MCF 10A (cell line): ENCODE data around the gene GOSR1. TPM values are rescaled to one million over a fixed set of nuclear protein-coding genes. Genes with fewer than 3 reads are reported as not detected.
"Not testable (repeated sequence)": the region's sequence is repeated elsewhere in the genome, so short reads cannot be mapped to it uniquely, and the experiment has no call there.

ENCODE experiments used
- BruUV-seq: library from RNA; stranded (reverse); fragments of 400-500 nt; replicated peaks from 2 replicates; lab custom pipeline; 2021; lab: Mats Ljungman, UMichigan
- CTCF ChIA-PET: fragments of 300-600 bp; sonication (Branson Sonifier 250); formaldehyde crosslinking; extraction: SDS; loops from one replicate; lab custom pipeline; 2021; ENCODE audit warnings: antibody characterized with exemption, inconsistent platforms; lab: Yijun Ruan, JAX
- POLR2A ChIA-PET: fragments of 300-600, 350-650 bp; sonication (Branson Sonifier 250); formaldehyde crosslinking; extraction: SDS; loops from one replicate; lab custom pipeline; 2020; ENCODE audit warnings: antibody characterized with exemption, inconsistent platforms; lab: Yijun Ruan, JAX
- DNase-seq: peaks from one replicate; pipeline ENCODE4 v3.0.0-alpha.2; 2018; ENCODE audit not compliant: unreplicated experiment
- H3K27ac Mint-ChIP-seq: one replicate; pipeline ENCODE4 v1.8.0; 2022; ENCODE audit warnings: mild to moderate bottlenecking, low read depth, mixed read lengths; ENCODE audit not compliant: unreplicated experiment
- H3K27me3 Mint-ChIP-seq: one replicate; pipeline ENCODE4 v1.8.0; 2022; ENCODE audit warnings: mixed read lengths; ENCODE audit not compliant: insufficient read depth, unreplicated experiment
- H3K36me3 Mint-ChIP-seq: one replicate; pipeline ENCODE4 v1.8.0; 2022; ENCODE audit warnings: mild to moderate bottlenecking, moderate library complexity, mixed read lengths; ENCODE audit not compliant: insufficient read depth, unreplicated experiment
- H3K4me1 Mint-ChIP-seq: one replicate; pipeline ENCODE4 v1.8.0; 2022; ENCODE audit warnings: mixed read lengths; ENCODE audit not compliant: insufficient read depth, unreplicated experiment
- H3K4me3 Mint-ChIP-seq: one replicate; pipeline ENCODE4 v1.8.0; 2022; ENCODE audit warnings: mild to moderate bottlenecking, moderate library complexity, mixed read lengths; ENCODE audit not compliant: unreplicated experiment
- H3K9me3 Mint-ChIP-seq: one replicate; pipeline ENCODE4 v1.8.0; 2022; ENCODE audit warnings: mixed read lengths; ENCODE audit not compliant: unreplicated experiment
- intact Hi-C: fragments of 100-400 bp; cut with micrococcal nuclease; formaldehyde crosslinking; loops from 2 replicates; pipeline ENCODE4 v1.14.1; 2022
- total RNA-seq: library from RNA; stranded (reverse); gene quantifications from 2 replicates; pipeline ENCODE4 v1.2.3, GENCODE V29; 2022
- TF ChIP-seq, protein P1 (sequence below): fragments of 200-600 bp; IDR thresholded peaks from one replicate; pipeline ENCODE4 v1.8.0; 2022; ENCODE audit warnings: antibody characterized with exemption, mild to moderate bottlenecking; ENCODE audit not compliant: unreplicated experiment

Gene GOSR1
- total RNA-seq, 1 experiment from 2014 or later, result 57.6 TPM

DNA sequence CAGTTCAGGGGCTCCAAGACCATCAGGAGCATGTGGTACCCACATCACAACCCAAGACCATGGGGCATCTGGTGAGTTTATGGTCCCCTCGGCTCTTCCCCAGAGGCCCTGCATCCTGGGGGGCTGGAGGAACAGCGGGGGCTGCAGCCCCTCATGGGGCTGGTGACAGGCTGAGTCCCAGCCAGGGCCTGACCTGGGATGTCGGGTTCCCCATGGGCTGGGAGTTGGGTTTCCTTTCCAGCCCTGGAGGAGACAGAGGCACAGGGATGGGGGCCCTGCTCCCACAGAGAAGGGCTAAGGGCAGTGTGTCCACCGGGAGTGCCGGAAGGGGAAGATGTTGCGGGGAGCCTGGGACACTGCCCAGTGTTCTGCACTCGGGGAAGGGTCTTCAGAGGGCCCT is 82.4 kb downstream of the GOSR1 start:
- Mint-ChIP-seq H3K36me3 (no peaks in the 10 kb centered on the region), H3K4me3 (no peak overlapping the region), H3K4me1 (peaks cover 6% of the 10 kb centered on the region), H3K27ac (no peak overlapping the region), H3K27me3 (peaks cover 33% of the 10 kb centered on the region), H3K9me3 (no peaks in the 10 kb centered on the region)
- DNase-seq, result no peak
- intact Hi-C loops, result no loop called here
- ChIA-PET POLR2A (no interaction called here), CTCF (no interaction called here)
- TF ChIP-seq, protein P1, sequence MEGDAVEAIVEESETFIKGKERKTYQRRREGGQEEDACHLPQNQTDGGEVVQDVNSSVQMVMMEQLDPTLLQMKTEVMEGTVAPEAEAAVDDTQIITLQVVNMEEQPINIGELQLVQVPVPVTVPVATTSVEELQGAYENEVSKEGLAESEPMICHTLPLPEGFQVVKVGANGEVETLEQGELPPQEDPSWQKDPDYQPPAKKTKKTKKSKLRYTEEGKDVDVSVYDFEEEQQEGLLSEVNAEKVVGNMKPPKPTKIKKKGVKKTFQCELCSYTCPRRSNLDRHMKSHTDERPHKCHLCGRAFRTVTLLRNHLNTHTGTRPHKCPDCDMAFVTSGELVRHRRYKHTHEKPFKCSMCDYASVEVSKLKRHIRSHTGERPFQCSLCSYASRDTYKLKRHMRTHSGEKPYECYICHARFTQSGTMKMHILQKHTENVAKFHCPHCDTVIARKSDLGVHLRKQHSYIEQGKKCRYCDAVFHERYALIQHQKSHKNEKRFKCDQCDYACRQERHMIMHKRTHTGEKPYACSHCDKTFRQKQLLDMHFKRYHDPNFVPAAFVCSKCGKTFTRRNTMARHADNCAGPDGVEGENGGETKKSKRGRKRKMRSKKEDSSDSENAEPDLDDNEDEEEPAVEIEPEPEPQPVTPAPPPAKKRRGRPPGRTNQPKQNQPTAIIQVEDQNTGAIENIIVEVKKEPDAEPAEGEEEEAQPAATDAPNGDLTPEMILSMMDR, result no peak
- no TSS peak for BruUV-seq

DNA sequence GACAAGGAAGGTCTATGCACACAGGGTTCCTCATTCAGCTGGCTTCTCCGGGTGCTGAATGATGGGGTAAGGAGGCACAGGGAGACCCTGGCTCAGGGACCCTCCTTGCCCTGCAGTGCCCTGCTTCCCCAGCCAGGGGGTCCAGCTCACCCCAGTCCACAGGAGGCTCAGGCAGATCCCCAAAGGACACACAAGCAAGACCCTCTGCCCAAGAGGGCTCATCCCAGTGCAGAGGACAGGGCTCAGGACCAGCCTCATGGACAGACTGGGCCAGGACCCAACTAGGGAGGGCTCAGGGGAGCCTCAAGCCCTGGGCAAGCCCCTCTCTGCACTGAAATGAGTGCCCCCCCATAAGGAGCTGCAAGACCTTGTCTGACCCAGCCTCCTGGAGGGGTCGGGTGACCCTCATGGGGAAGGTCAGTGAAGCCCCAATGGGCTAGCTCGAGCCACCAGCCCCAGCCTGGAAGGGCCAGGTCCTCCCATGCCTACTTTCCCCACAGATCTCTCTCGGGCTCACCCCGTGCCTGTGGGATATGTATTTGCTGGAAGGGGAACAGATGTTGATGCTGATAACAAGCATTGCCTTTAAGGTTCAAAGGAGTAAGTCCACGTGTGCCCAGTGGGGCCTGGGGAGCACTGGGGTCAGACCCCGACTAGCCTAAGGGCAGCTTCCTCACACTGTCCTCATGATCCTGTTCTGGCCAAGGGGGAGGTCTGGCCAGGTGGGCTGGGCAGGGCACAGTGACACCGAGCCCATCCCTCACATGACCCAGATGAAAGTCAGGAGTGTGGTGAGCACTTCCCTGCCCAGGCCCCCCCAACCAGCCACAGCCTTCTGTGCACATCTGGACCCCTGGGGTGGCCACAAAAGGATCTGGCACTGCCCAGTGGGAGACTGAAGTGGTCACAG is 83.2 kb downstream of the GOSR1 start:
- H3K4me1 Mint-ChIP-seq, POLR2A ChIA-PET, intact Hi-C loops, CTCF ChIA-PET, DNase-seq, H3K36me3 Mint-ChIP-seq, BruUV-seq, H3K9me3 Mint-ChIP-seq, H3K4me3 Mint-ChIP-seq, H3K27ac Mint-ChIP-seq: not testable (repeated sequence)
- peaks cover 40% of the 10 kb centered on the region for H3K27me3 Mint-ChIP-seq

DNA sequence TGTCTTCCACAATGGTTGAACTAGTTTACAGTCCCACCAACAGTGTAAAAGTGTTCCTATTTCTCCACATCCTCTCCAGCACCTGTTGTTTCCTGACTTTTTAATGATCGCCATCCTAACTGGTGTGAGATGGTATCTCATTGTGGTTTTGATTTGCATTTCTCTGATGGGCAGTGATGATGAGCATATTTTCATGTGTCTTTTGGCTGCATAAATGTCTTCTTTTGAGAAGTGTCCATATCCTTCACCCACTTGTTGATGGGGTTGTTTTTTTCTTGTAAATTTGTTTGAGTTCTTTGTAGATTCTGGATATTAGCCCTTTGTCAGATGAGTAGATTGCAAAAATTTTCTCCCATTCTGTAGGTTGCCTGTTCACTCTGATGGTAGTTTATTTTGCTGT is 84.6 kb downstream of the GOSR1 start:
- H3K4me1 Mint-ChIP-seq, H3K9me3 Mint-ChIP-seq, H3K27ac Mint-ChIP-seq, CTCF ChIA-PET, BruUV-seq, intact Hi-C loops, DNase-seq, H3K36me3 Mint-ChIP-seq, H3K4me3 Mint-ChIP-seq, POLR2A ChIA-PET: not testable (repeated sequence)
- H3K27me3 Mint-ChIP-seq, result peaks cover 51% of the 10 kb centered on the region

DNA sequence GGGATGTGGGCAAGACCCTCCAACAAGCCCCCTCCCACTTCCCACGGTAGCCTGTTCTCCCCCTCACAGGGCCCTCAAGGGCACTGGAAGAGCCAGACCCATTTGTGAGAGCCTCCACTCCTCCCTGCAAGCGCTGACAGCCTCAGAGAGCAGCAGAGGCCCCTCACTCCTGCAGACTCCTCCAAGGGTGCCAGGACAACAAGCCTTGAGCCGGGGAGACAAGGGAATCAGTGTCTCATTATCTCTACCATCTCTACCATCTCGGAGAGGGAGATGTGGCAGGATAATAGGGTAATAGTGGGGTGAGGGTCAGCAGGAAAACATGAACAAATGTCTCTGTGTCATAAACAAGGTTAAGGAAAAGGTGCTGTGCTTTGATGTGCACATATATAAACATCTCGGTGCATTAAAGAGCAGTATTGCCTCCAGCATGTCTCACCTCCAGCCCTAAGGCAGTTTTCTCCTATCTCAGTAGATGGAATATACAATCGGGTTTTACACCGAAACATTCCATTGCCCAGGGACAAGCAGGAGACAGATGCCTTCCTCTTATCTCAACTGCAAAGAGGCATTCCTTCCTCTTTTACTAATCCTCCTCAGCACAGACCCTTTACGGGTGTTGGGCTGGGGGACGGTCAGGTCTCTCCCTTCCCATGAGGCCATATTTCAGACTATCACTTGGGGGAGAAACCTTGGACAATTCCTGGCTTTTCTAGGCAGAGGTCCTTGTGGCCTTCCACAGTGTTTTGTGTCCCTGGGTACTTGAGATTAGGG is 86.1 kb downstream of the GOSR1 start:
- intact Hi-C loops, BruUV-seq: not testable (repeated sequence)

DNA sequence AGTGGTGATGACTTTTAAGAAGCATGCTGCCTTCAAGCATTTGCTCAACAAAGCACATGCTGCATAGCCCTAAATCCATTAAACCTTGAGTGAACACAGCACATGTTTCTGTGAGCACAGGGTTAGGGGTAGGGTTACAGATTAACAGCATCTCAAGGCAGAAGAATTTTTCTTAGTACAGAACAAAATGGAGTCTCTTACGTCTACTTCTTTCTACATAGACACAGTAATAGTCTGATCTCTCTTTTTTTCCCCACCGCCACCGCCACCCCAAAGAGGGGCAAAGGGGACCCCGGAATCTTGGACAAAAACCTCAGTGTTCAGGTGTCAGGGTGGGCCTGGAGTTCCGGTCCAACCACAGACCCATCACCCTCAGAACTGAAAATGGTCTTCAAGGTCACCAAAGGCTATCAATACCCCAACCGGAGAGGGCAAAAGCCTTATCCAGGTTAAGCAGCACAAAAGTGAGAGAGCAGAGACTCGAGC is 86.7 kb downstream of the GOSR1 start:
- H3K36me3 Mint-ChIP-seq, H3K9me3 Mint-ChIP-seq: not testable (repeated sequence)
- H3K27me3 Mint-ChIP-seq, result peaks cover 72% of the 10 kb centered on the region

More for the DNA sequence above, 86.1 kb downstream of the GOSR1 start:
- H3K27ac Mint-ChIP-seq, H3K36me3 Mint-ChIP-seq, DNase-seq, H3K9me3 Mint-ChIP-seq, POLR2A ChIA-PET, H3K4me1 Mint-ChIP-seq, H3K4me3 Mint-ChIP-seq, CTCF ChIA-PET: not testable (repeated sequence)
- H3K27me3 Mint-ChIP-seq, result peaks cover 66% of the 10 kb centered on the region

DNA sequence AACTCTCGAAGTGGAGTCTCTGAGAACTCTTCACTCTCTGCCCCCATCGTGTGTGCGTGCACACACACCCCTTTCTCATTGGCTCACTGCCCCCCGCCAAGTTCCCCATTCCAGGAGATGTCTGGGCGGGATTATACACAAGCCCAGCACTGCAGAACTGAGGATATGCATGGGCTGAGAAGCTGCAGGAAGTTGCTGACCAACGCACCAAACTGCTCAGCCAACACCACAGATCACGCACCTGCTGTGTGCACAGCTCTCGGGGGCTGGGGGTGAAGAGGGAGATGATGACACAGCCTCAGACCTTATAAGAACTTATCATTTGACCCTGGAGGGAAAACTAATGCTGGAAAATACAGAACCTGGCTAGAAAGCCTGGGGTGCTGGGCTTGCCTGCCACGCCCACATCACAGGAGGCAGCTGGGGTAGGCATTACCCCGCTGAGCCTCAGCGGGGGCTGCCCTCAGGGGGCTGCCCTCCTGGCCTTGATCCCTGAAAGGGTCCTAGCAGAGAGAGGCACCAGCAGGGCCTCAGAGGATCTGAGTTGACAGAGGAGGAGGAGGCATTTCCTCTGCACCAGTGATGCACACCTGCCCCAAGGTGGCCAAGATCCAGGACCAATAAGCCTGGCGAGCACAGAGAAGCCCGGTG is 87.3 kb downstream of the GOSR1 start:
- POLR2A ChIA-PET, BruUV-seq, H3K36me3 Mint-ChIP-seq, H3K4me1 Mint-ChIP-seq, H3K4me3 Mint-ChIP-seq, H3K9me3 Mint-ChIP-seq, DNase-seq, intact Hi-C loops, H3K27ac Mint-ChIP-seq: not testable (repeated sequence)
- CTCF ChIA-PET, result interaction anchor here (0.6 kb wide), 1 partner anchor 10 kb away, joined by 3 read pairs; no protein-coding TSS in a partner anchor
- H3K27me3 Mint-ChIP-seq, result peaks cover 78% of the 10 kb centered on the region

More for the DNA sequence above, 86.7 kb downstream of the GOSR1 start:
- BruUV-seq, POLR2A ChIA-PET, intact Hi-C loops, H3K27ac Mint-ChIP-seq, H3K4me1 Mint-ChIP-seq, DNase-seq, H3K4me3 Mint-ChIP-seq, CTCF ChIA-PET: not testable (repeated sequence)
